A549 (cell line): ENCODE data around the gene MEGF6. TPM values are rescaled to one million over a fixed set of nuclear protein-coding genes. Genes with fewer than 3 reads are reported as not detected.

Experiments
- ATAC-seq, 2 experiments: fragments of 200-7000 bp in 1 of 2; fragments of >200 bp in 1 of 2; cut with Nextera tagmentation in 1 of 2; cut with Tn5 transposase in 1 of 2; 3 replicates each; pipeline versions ENCODE4 v1.8.0 to v1.9.1; 2018 to 2020; ENCODE audit warnings: mild to moderate bottlenecking in 1 of 2, moderate library complexity in 1 of 2
- CTCF ChIA-PET: fragments of 300-600 bp; sonication (Branson Sonifier 250); formaldehyde crosslinking; extraction: SDS; loops from one replicate; lab custom pipeline; 2021; ENCODE audit warnings: antibody characterized with exemption, inconsistent platforms; lab: Yijun Ruan, JAX
- POLR2A ChIA-PET: fragments of 350-600 bp; formaldehyde crosslinking; extraction: SDS; loops from one replicate; lab custom pipeline; 2021; ENCODE audit warnings: antibody characterized with exemption, inconsistent platforms; lab: Yijun Ruan, JAX
- DNase-seq, 2 experiments: peaks; one replicate each; pipeline versions ENCODE4 v3.0.0 to v3.0.0-alpha.2; 2011 to 2016; ENCODE audit warnings: low read depth in 1 of 2, low spot score in 1 of 2
- FAIRE-seq: peaks from 2 replicates; lab custom pipeline; 2011; peaks lifted over from hg19 to GRCh38; lab: Jason Lieb, UNC
- H3K27ac ChIP-seq, 2 experiments: fragments of >200 bp; sonication (Bioruptor Twin); formaldehyde crosslinking; 3 replicates each; pipeline ENCODE4 v1.5.1; 2016 to 2017
- H3K4me1 ChIP-seq: fragments of >200 bp; sonication (Bioruptor Twin); formaldehyde crosslinking; 3 replicates; pipeline ENCODE4 v1.6.1; 2016
- H3K4me2 ChIP-seq: fragments of >200 bp; sonication (Bioruptor Twin); formaldehyde crosslinking; 3 replicates; pipeline ENCODE4 v1.6.1; 2016
- H3K4me3 ChIP-seq: fragments of >200 bp; sonication (Bioruptor Twin); formaldehyde crosslinking; 3 replicates; pipeline ENCODE4 v1.5.1; 2016
- H3K9me3 ChIP-seq: fragments of >200 bp; sonication (Bioruptor Twin); formaldehyde crosslinking; 3 replicates; pipeline ENCODE4 v1.6.1; 2016
- BHLHE40 ChIP-seq: IDR thresholded peaks from 2 replicates; pipeline ENCODE4 v1.6.1; 2012; ENCODE audit warnings: low read depth, low read length, inconsistent platforms
- EHF ChIP-seq: fragments of 250-450 bp; sonication (Bioruptor Pico); IDR thresholded peaks from 2 replicates; pipeline ENCODE4 v1.5.0; 2020; ENCODE audit warnings: mild to moderate bottlenecking
- EHMT2 ChIP-seq: fragments of 200-600 bp; sonication (generic); IDR thresholded peaks from 2 replicates; pipeline ENCODE4 v1.6.1; 2016; ENCODE audit warnings: antibody characterized with exemption, low read depth, mild to moderate bottlenecking, moderate library complexity
- FOSL2 ChIP-seq, 2 experiments: fragments of 450-650 bp in 1 of 2; fragments of >200 bp in 1 of 2; sonication (Bioruptor Twin) in 1 of 2; formaldehyde crosslinking; IDR thresholded peaks; 2 replicates each; pipeline versions ENCODE4 v1.5.0 to v1.6.1; 2016 to 2020; ENCODE audit warnings: mild to moderate bottlenecking in 1 of 2, moderate library complexity in 1 of 2
- GATA3 ChIP-seq: IDR thresholded peaks from 2 replicates; pipeline ENCODE4 v1.6.1; 2012; ENCODE audit warnings: borderline replicate concordance
- HDAC2 ChIP-seq: fragments of 200-600 bp; sonication (generic); IDR thresholded peaks from 2 replicates; pipeline ENCODE4 v1.6.1; 2016
- HES2 ChIP-seq: fragments of >200 bp; sonication (Bioruptor Twin); formaldehyde crosslinking; IDR thresholded peaks from 2 replicates; pipeline ENCODE4 v1.6.1; 2016
- HMGXB4 ChIP-seq: fragments of 250-450 bp; sonication (Bioruptor Pico); IDR thresholded peaks from 2 replicates; pipeline ENCODE4 v1.5.0; 2021; ENCODE audit warnings: mild to moderate bottlenecking, moderate library complexity, borderline replicate concordance
- HOXB5 ChIP-seq: fragments of 250-450 bp; sonication (Bioruptor Pico); IDR thresholded peaks from 2 replicates; pipeline ENCODE4 v1.5.0; 2020; ENCODE audit warnings: mild to moderate bottlenecking, moderate library complexity
- JUN ChIP-seq, 2 experiments: fragments of >200 bp; sonication (Bioruptor Twin); formaldehyde crosslinking; IDR thresholded peaks; 2 replicates in 1 of 2; 3 replicates in 1 of 2; pipeline ENCODE4 v1.6.1; 2016 to 2017
- JUNB ChIP-seq: fragments of >200 bp; sonication (Bioruptor Twin); formaldehyde crosslinking; IDR thresholded peaks from 2 replicates; pipeline ENCODE4 v1.6.1; 2016
- KDM1A ChIP-seq: fragments of 200-600 bp; sonication (generic); IDR thresholded peaks from 2 replicates; pipeline ENCODE4 v1.6.1; 2016; ENCODE audit warnings: low read depth, mild to moderate bottlenecking
- KDM5A ChIP-seq: fragments of 200-600 bp; sonication (generic); IDR thresholded peaks from 2 replicates; pipeline ENCODE4 v1.6.1; 2016; ENCODE audit warnings: antibody characterized with exemption, mild to moderate bottlenecking
- MAFK ChIP-seq: fragments of 450-650 bp; IDR thresholded peaks from 2 replicates; pipeline ENCODE4 v1.6.1; 2014; ENCODE audit not compliant: partially characterized antibody
- MYC ChIP-seq: IDR thresholded peaks from 2 replicates; pipeline ENCODE4 v1.6.1; 2012; ENCODE audit warnings: mild to moderate bottlenecking, inconsistent platforms, low read length, improper control_type of control experiment, borderline replicate concordance
- NFE2L2 ChIP-seq: fragments of 150-350 bp; conservative IDR thresholded peaks from 2 replicates; pipeline ENCODE4 v1.6.1; 2014; ENCODE audit warnings: low read length
- NR3C1 ChIP-seq: fragments of >200 bp; sonication (Bioruptor Twin); formaldehyde crosslinking; IDR thresholded peaks from 3 replicates; pipeline ENCODE4 v1.6.1; 2017
- PBX3 ChIP-seq: IDR thresholded peaks from 2 replicates; pipeline ENCODE4 v1.6.1; 2012
- PHF8 ChIP-seq: fragments of 200-600 bp; sonication (generic); IDR thresholded peaks from 2 replicates; pipeline ENCODE4 v1.6.1; 2016; ENCODE audit warnings: low read depth, mild to moderate bottlenecking, antibody characterized with exemption, moderate library complexity, borderline replicate concordance
- POLR2A ChIP-seq: IDR thresholded peaks from 2 replicates; pipeline ENCODE4 v1.6.1; 2012; ENCODE audit warnings: mild to moderate bottlenecking, low read length
- POLR2AphosphoS2 ChIP-seq: conservative IDR thresholded peaks from 2 replicates; pipeline ENCODE4 v1.6.1; 2012; ENCODE audit warnings: low read length, improper control_type of control experiment, inconsistent platforms
- RAD21 ChIP-seq, 2 experiments: fragments of >200 bp in 1 of 2; sonication (Bioruptor Twin) in 1 of 2; formaldehyde crosslinking in 1 of 2; IDR thresholded peaks in 1 of 2; conservative IDR thresholded peaks in 1 of 2; 2 replicates in 1 of 2; 3 replicates in 1 of 2; pipeline ENCODE4 v1.6.1; 2012 to 2018; ENCODE audit warnings: inconsistent platforms in 1 of 2
- RARB ChIP-seq: fragments of 250-450 bp; sonication (Bioruptor Pico); IDR thresholded peaks from 2 replicates; pipeline ENCODE4 v1.8.0; 2021; ENCODE audit warnings: mild to moderate bottlenecking, moderate library complexity
- RNF2 ChIP-seq: fragments of 200-600 bp; sonication (generic); IDR thresholded peaks from 2 replicates; pipeline ENCODE4 v1.6.1; 2016; ENCODE audit warnings: low read depth, mild to moderate bottlenecking, antibody characterized with exemption, moderate library complexity, borderline replicate concordance
- SMC3 ChIP-seq: fragments of >200 bp; sonication (Bioruptor Twin); formaldehyde crosslinking; IDR thresholded peaks from 3 replicates; pipeline ENCODE4 v1.6.1; 2018; ENCODE audit warnings: inconsistent platforms
- SREBF2 ChIP-seq: fragments of 450-650 bp; IDR thresholded peaks from 2 replicates; pipeline ENCODE4 v1.6.1; 2014; ENCODE audit warnings: mild to moderate bottlenecking, moderate library complexity
- TFCP2L1 ChIP-seq: fragments of 250-450 bp; sonication (Bioruptor Pico); IDR thresholded peaks from 2 replicates; pipeline ENCODE4 v1.5.0; 2021; ENCODE audit warnings: mild to moderate bottlenecking
- TP53 ChIP-seq: fragments of 250-450 bp; sonication (Bioruptor Pico); IDR thresholded peaks from 2 replicates; pipeline ENCODE4 v1.5.0; 2021; ENCODE audit warnings: mild to moderate bottlenecking, moderate library complexity
- ZC3H11A ChIP-seq: fragments of 450-650 bp; IDR thresholded peaks from 2 replicates; pipeline ENCODE4 v1.6.1; 2014; ENCODE audit warnings: antibody characterized with exemption, mild to moderate bottlenecking
- WGBS: methylation state at CpG from one replicate; pipeline ENCODE4 v1.1.6; 2017; ENCODE audit errors: missing lambda C conversion rate; 5-methylcytosine and 5-hydroxymethylcytosine counted together
- polyA plus RNA-seq, 4 experiments: library from polyadenylated mRNA; depleted of rRNA in 3 of 4; stranded (reverse); fragments of >200 nt; fragmentation: RNase III in 1 of 4; extraction: RNeasy Plus Mini Kit Qiagen cat#74134 plus additional on column Dnase treatment in 1 of 4; gene quantifications; 2 replicates in 3 of 4; 3 replicates in 1 of 4; pipeline ENCODE4 v1.2.3, GENCODE V29; 2011 to 2017

Gene MEGF6
- polyA plus RNA-seq, 2 of the 4 experiments (the other 2 are of a cell fraction) = 0.66 to 13.7 TPM

GRCh38 chr1:3443807-3444206 is 167.5 kb downstream of the MEGF6 start:
- POLR2A ChIA-PET = no interaction called here
- WGBS = 74% methylated on average over 7 of the region's 7 CpGs
- FAIRE-seq (no peak), DNase-seq (no peak), ATAC-seq (no peak)
- H3K9me3 ChIP-seq = no peaks in the 10 kb centered on the region; the same call in 2 of the 3 replicates
- no peak overlapping the region for H3K27ac ChIP-seq
- H3K4me3 ChIP-seq = no peak overlapping the region
- no peaks in the 10 kb centered on the region for H3K4me1 ChIP-seq
- no peak for TF ChIP-seq KDM5A
- TF ChIP-seq RAD21 (conservative IDR thresholded peaks at IDR 0.05 in 1 of 2, IDR thresholded peaks at IDR 0.05 in 1 of 2) = no peak
- TF ChIP-seq PHF8 = no peak
- no peak for TF ChIP-seq HES2
- no peak for TF ChIP-seq MYC
- no peak for TF ChIP-seq SREBF2
- TF ChIP-seq MAFK = no peak
- TF ChIP-seq BHLHE40 = no peak
- TF ChIP-seq SMC3 = no peak
- TF ChIP-seq JUN (IDR thresholded peaks at IDR 0.05) = no peak
- CTCF ChIA-PET = interaction anchor here (1.0 to 1.5 kb wide), 3 partner anchors 9 to 47 kb away, joined by 3 to 12 read pairs (median 3); no protein-coding TSS in a partner anchor
- no peak overlapping the region for H3K4me2 ChIP-seq

GRCh38 chr1:3442901-3443300 is 168.4 kb downstream of the MEGF6 start:
- ATAC-seq = no peak
- FAIRE-seq = no peak
- no peak for TF ChIP-seq HDAC2
- TF ChIP-seq NFE2L2 = no peak

GRCh38 chr1:3442331-3442730 is 169.0 kb downstream of the MEGF6 start:
- ChIA-PET POLR2A (no interaction called here), CTCF (interaction anchor here (0.8 to 2.3 kb wide), 3 partner anchors 11 to 42 kb away, joined by 3 to 14 read pairs (median 4); no protein-coding TSS in a partner anchor)
- 36% methylated on average over 2 of the region's 13 CpGs for WGBS

More at GRCh38 chr1:3442901-3443300, 168.4 kb downstream of the MEGF6 start:
- ChIA-PET CTCF (interaction anchor here (0.8 to 2.3 kb wide), 4 partner anchors 10 to 48 kb away, joined by 3 to 14 read pairs (median 4); no protein-coding TSS in a partner anchor), POLR2A (no interaction called here)
- Histone ChIP-seq H3K4me2 (no peak overlapping the region), H3K4me1 (no peaks in the 10 kb centered on the region), H3K9me3 (no peaks in the 10 kb centered on the region; the same call in 2 of the 3 replicates), H3K4me3 (no peak overlapping the region), H3K27ac (no peak overlapping the region)
- WGBS = 57% methylated on average over 11 of the region's 12 CpGs
- DNase-seq = no peak

GRCh38 chr1:3441880-3442279 is 169.4 kb downstream of the MEGF6 start:
- Histone ChIP-seq H3K4me1 (no peaks in the 10 kb centered on the region), H3K9me3 (no peaks in the 10 kb centered on the region; the same call in 2 of the 3 replicates), H3K4me3 (no peak overlapping the region), H3K4me2 (no peak overlapping the region), H3K27ac (no peak overlapping the region)
- ChIA-PET POLR2A (no interaction called here), CTCF (interaction anchor here (1.2 to 2.3 kb wide), 2 partner anchors 11 to 13 kb away, joined by 4 to 14 read pairs; no protein-coding TSS in a partner anchor)
- ATAC-seq (no peak), DNase-seq (no peak), FAIRE-seq (no peak)
- no peak for TF ChIP-seq RNF2
- no peak for TF ChIP-seq EHF (CRISPR knock-in tag)
- TF ChIP-seq POLR2A = no peak
- TF ChIP-seq HOXB5 (CRISPR knock-in tag) = no peak
- no peak for TF ChIP-seq RARB
- TF ChIP-seq FOSL2 (IDR thresholded peaks at IDR 0.05) = no peak
- TF ChIP-seq FOSL2 (CRISPR knock-in tag; IDR thresholded peaks at IDR 0.05) = no peak
- TF ChIP-seq POLR2AphosphoS2 = no peak
- no peak for TF ChIP-seq RAD21 (conservative IDR thresholded peaks at IDR 0.05 in 1 of 2, IDR thresholded peaks at IDR 0.05 in 1 of 2)
- no peak for TF ChIP-seq GATA3
- no peak for TF ChIP-seq PBX3
- TF ChIP-seq HMGXB4 (CRISPR knock-in tag) = no peak
- TF ChIP-seq EHMT2 = no peak
- TF ChIP-seq HES2 = no peak
- WGBS = 47% methylated on average over 8 of the region's 8 CpGs

More at GRCh38 chr1:3442331-3442730, 169.0 kb downstream of the MEGF6 start:
- no peak; a peak in 1 of 6 replicates for ATAC-seq
- Histone ChIP-seq H3K4me1 (no peaks in the 10 kb centered on the region), H3K9me3 (no peaks in the 10 kb centered on the region; the same call in 2 of the 3 replicates)
- TF ChIP-seq KDM1A (no peak), FOSL2 (IDR thresholded peaks at IDR 0.05) (no peak), FOSL2 (CRISPR knock-in tag; IDR thresholded peaks at IDR 0.05) (no peak), TFCP2L1 (CRISPR knock-in tag) (no peak), POLR2AphosphoS2 (no peak), EHMT2 (no peak), NR3C1 (no peak), POLR2A (no peak), JUNB (no peak), TP53 (no peak), KDM5A (no peak), RNF2 (no peak), MYC (no peak), ZC3H11A (no peak)
- TF ChIP-seq, all 56 proteins: peak for 0
- H3K4me2 ChIP-seq = no peak overlapping the region
- no peak for FAIRE-seq
- no peak overlapping the region for H3K27ac ChIP-seq
- no peak for DNase-seq
- H3K4me3 ChIP-seq = no peak overlapping the region
